SU-DHL-6 (cell line): ENCODE data around the gene TOR3A.

Experiments
- CTCF ChIP-seq: fragments of 200-600 bp; sonication (generic); IDR thresholded peaks from one replicate; pipeline ENCODE4 v1.5.1; 2017; ENCODE audit warnings: antibody characterized with exemption, mild to moderate bottlenecking, low read length, moderate library complexity; ENCODE audit not compliant: insufficient read depth, poor library complexity, severe bottlenecking
- EZH2phosphoT487 ChIP-seq: fragments of 200-600 bp; sonication (generic), shearing (Covaris generic); conservative IDR thresholded peaks from 2 replicates; pipeline ENCODE4 v1.6.1; 2018; ENCODE audit warnings: mild to moderate bottlenecking, antibody characterized with exemption, low read length, moderate library complexity, mixed read lengths

GRCh38 chr1:179089827-179090482, 8.1 kb downstream of the TOR3A start:
- TF ChIP-seq CTCF (no peak), EZH2phosphoT487 (no peak)
